Measurements from ENCODE around the gene CLMN.

The CLMN gene

GRCh38 chr14:95319312-95320077, at the start of gene CLMN:
CLMN (minus strand) TSS chr14:95319908; CDS start chr14:95319792, 116 bp downstream.
- no peak for DNase-seq

- DNase-seq: no peak
Measured at GRCh38 chr14:95365401-95365800, 45.7 kb upstream of the CLMN start.

- DNase-seq: no peak
Measured at GRCh38 chr14:95364481-95365209, 44.9 kb upstream of the CLMN start.

- no peak for DNase-seq
Measured at GRCh38 chr14:95363468-95363954, 43.8 kb upstream of the CLMN start.

GRCh38 chr14:95362138-95362494, 42.4 kb upstream of the CLMN start:
- no peak for DNase-seq

- peak; percentile 8 to 57 for DNase-seq
Measured at GRCh38 chr14:95361373-95362137, 41.8 kb upstream of the CLMN start.

GRCh38 chr14:95360828-95361227, 41.1 kb upstream of the CLMN start:
- DNase-seq: no peak

- DNase-seq: no peak
Measured at GRCh38 chr14:95359994-95360826, 40.5 kb upstream of the CLMN start.

GRCh38 chr14:95356245-95356869, 36.6 kb upstream of the CLMN start:
- DNase-seq: no peak

- no peak for DNase-seq
Measured at GRCh38 chr14:95355422-95355821, 35.7 kb upstream of the CLMN start.

GRCh38 chr14:95354834-95355233, 35.1 kb upstream of the CLMN start:
- DNase-seq: no peak

GRCh38 chr14:95353664-95354063, 34.0 kb upstream of the CLMN start:
- no peak for DNase-seq

GRCh38 chr14:95353007-95353406, 33.3 kb upstream of the CLMN start:
- no peak for DNase-seq

GRCh38 chr14:95352481-95352880, 32.8 kb upstream of the CLMN start:
- DNase-seq: no peak

- DNase-seq: no peak
Measured at GRCh38 chr14:95349241-95349640, 29.5 kb upstream of the CLMN start.

- no peak for DNase-seq
Measured at GRCh38 chr14:95348395-95349080, 28.8 kb upstream of the CLMN start.

- DNase-seq: no peak
Measured at GRCh38 chr14:95346820-95347219, 27.1 kb upstream of the CLMN start.

GRCh38 chr14:95346266-95346665, 26.6 kb upstream of the CLMN start:
- DNase-seq: no peak

GRCh38 chr14:95345032-95345431, 25.3 kb upstream of the CLMN start:
- no peak for DNase-seq

GRCh38 chr14:95344536-95344935, 24.8 kb upstream of the CLMN start:
- no peak for DNase-seq

GRCh38 chr14:95341564-95341963, 21.9 kb upstream of the CLMN start:
- no peak for DNase-seq
